NOMO-1 treated with dmso at 0.1 percent for 144 hours (cell line): Measurements from ENCODE around the gene FGFR3.

Experiments
- DNase-seq: peaks from one replicate; lab custom pipeline; 2025; ENCODE audit not compliant: unreplicated experiment; lab: John Stamatoyannopoulos, UW

The FGFR3 gene

GRCh38 chr4:1792832-1793495 lies at the start of gene FGFR3:
FGFR3 (plus strand) TSS chr4:1793293; CDS start chr4:1793935, 642 bp downstream.
- no peak for DNase-seq

- no peak for DNase-seq
These were observed 49.5 kb upstream of the FGFR3 start for GRCh38 chr4:1743551-1743950.

- no peak for DNase-seq
These were observed 49.1 kb upstream of the FGFR3 start for GRCh38 chr4:1743975-1744374.

- no peak for DNase-seq
These were observed 48.5 kb upstream of the FGFR3 start for GRCh38 chr4:1744552-1744951.

- DNase-seq, result no peak
These were observed 47.9 kb upstream of the FGFR3 start for GRCh38 chr4:1745165-1745564.

- no peak for DNase-seq
These were observed 47.4 kb upstream of the FGFR3 start for GRCh38 chr4:1745697-1746096.

GRCh38 chr4:1746265-1746691 lies 46.8 kb upstream of the FGFR3 start:
- DNase-seq, result peak; percentile 71

- DNase-seq, result no peak
These were observed 46.0 kb upstream of the FGFR3 start for GRCh38 chr4:1746919-1747602.

- no peak for DNase-seq
These were observed 45.5 kb upstream of the FGFR3 start for GRCh38 chr4:1747603-1747967.

- peak; percentile 70 for DNase-seq
These were observed 44.6 kb upstream of the FGFR3 start for GRCh38 chr4:1748465-1748995.

- no peak for DNase-seq
These were observed 43.7 kb upstream of the FGFR3 start for GRCh38 chr4:1749370-1749769.

GRCh38 chr4:1749826-1750225 lies 43.3 kb upstream of the FGFR3 start:
- no peak for DNase-seq

- DNase-seq, result no peak
These were observed 42.5 kb upstream of the FGFR3 start for GRCh38 chr4:1750381-1751154.

- no peak for DNase-seq
These were observed 41.8 kb upstream of the FGFR3 start for GRCh38 chr4:1751155-1751918.

- no peak for DNase-seq
These were observed 41.2 kb upstream of the FGFR3 start for GRCh38 chr4:1751919-1752283.

GRCh38 chr4:1752284-1753041 lies 40.6 kb upstream of the FGFR3 start:
- no peak for DNase-seq

GRCh38 chr4:1753294-1753696 lies 39.8 kb upstream of the FGFR3 start:
- no peak for DNase-seq

- DNase-seq, result no peak
These were observed 39.3 kb upstream of the FGFR3 start for GRCh38 chr4:1753697-1754311.

GRCh38 chr4:1754336-1754735 lies 38.8 kb upstream of the FGFR3 start:
- no peak for DNase-seq

- DNase-seq, result no peak
These were observed 37.8 kb upstream of the FGFR3 start for GRCh38 chr4:1755297-1755696.
